GM18499 (cell line): Measurements from ENCODE around the gene LRRC8E.

Experiments
- ATAC-seq: cut with Tn5 transposase; IDR thresholded peaks from one replicate; pipeline ENCODE4 v1.9.1; 2021; ENCODE audit warnings: moderate number of reproducible peaks; ENCODE audit not compliant: insufficient read depth, unreplicated experiment

LRRC8E gene

GRCh38 chr19:7888145-7888825 is at the start of gene LRRC8E:
Gene LRRC8E (plus strand): TSS chr19:7888510. CDS start chr19:7895604, 7,094 bp downstream.
- no peak for ATAC-seq

GRCh38 chr19:7839476-7839875 is 48.8 kb upstream of the LRRC8E start:
- no peak for ATAC-seq

DNA sequence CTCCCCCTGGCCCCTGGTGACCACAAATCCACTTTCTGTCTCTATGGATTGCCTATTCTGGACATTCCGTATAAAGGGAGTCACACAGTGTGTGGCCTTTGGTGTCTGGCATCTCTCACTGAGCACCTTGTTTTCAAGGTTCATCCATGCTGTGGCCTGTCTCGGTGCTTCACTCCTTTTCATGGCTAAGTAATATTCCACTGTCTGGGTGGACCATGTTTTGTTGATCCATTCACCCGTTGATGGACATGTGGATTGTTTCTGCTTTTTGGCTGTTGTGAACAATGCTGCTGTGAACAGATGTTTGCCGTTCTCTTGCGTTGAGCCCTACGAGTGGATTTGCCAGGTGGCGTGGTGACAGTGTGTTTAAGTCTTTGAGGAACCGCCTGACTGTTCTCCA is 47.7 kb upstream of the LRRC8E start:
- ATAC-seq: no peak

DNA sequence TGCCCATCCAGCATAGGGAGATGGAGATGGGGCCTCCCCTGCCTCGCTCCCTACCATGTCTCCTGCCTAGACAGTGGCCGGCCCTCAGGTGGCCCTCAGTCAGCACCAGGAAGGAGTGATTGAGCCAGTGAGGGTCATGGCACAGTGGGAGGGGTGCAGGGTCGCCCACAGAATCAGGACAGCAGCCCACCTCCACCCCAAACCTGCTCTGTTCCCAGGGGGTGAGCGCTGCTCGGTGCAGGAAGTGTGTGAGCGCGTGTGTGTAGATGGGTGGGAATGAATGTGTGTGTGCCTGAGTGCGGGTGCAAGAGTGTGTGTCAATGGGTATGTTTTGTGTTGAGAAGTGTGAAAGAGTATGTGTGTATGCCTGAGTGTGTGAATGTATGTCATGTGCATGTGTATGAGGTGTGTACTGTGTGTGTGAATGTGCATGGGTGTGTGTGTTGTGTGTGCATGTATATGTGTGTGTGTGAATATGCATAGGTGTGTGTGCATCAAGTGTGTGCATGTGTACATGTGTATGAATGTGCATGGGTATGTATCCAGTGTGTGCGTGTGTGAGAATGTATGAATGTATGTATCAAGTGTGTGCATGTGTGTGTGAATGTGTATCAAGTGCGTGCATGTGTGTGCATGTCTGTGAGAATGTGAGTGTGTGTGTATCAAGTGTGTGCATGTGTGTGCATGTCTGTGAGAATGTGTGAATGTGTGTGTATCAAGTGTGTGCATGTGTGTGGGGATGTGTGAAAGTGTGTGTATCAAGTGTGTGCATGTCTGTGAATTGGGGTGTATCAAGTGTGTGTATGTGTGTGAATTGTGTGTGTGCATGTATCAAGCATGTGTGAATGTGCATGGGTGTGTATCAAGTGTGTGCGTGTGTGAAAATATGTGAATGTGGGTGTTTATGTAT is 46.3 kb upstream of the LRRC8E start:
- ATAC-seq: no peak

GRCh38 chr19:7842661-7843294 is 45.5 kb upstream of the LRRC8E start:
- no peak for ATAC-seq

DNA sequence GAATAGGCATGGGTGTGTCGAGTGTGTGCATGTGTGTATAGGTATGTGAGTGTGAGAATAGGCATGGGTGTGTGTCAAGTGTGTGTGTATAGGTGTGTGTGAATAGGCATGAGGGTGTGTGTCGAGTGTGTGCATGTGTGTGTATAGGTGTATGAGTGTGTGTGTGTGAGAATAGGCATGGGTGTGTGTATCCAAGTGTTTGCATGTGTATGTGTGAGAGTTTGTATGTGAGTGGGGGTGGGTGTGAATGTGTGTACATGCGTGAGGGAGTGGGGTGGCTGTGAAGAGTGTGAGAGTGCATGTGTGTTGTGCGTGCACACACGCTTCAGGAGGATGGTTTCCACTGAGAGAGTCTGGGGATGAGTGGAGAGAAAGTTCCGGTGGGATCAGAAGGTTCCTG is 44.8 kb upstream of the LRRC8E start:
- ATAC-seq: no peak

DNA sequence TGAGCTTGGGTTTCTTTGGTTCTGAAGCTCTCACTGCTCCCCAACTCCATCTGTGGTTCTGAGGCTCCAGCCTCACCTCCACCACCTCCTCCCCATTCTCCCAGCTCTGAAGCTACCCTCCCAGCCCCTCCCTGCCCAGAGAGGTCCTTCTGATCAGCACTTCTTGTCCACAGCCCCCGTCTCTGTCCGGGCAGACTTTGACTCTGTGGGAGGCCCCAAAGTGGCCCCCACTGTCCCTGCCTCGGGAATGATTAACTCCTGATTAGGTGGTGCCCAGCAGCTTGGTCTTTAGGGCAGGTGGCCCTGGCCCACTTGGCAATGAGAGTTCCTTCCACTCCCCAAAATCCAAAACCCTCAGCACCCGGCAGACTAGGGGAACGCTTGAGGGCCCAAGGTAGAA is 43.9 kb upstream of the LRRC8E start:
- no peak for ATAC-seq

GRCh38 chr19:7844951-7845350 is 43.4 kb upstream of the LRRC8E start:
- ATAC-seq: no peak

DNA sequence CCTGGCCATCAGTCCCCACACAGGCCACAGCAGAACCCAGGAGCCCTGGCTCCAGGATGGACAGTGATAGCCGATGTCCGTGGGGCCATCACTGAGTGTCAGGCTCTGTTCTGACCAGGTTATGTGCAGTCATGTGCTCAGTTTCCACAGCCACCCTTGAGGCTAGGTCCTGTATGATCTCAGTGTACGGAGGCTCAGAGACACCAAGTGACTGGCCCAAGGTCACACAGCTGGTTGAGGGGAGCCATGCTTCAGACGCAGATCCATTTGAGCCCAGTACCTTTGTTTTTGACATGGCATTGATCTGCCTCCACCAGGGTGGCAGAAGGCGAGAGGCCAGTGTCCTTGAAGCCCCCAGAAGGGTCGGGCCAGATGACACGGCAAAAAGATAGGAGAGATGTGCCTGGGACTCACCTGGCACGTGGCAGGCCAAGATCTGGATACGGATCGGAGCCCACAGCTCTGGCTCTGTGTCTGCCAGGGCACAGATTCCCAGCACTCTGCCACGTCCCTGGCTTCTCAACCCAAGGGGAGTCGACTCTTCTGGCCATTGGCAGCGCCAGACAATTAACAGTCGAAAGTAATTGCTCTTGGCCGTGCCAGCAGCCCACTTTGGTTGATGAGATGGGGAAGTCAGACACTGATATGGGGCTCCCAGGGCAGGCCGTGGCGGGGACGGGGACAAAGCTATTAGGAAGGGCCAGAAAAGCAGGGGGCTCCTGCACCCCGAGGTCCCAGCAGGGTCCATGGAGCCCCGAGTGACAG is 42.7 kb upstream of the LRRC8E start:
- no peak for ATAC-seq

DNA sequence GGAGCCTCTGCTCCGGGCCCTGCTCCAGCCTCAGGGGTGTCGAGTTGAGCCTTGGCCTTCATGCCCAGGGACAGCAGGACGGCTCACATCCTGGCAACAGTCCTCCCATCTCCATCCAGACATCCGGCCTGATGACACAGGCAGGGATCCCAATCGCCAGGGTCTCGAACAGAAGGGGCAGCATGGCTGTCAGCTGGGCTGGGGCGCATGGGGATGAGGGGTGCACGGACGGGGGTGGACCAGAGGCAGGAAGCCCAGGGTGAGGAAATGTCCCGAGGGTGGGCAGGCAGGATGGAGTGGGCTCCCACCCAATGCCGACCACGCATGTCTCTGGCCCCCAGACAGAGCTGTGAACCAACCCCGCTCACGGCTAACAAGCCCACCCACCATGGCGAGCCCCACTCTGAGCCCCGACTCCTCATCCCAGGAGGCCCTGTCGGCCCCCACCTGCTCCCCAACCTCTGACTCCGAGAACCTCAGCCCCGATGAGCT is 42.1 kb upstream of the LRRC8E start:
- no peak for ATAC-seq

GRCh38 chr19:7847664-7848063 is 40.6 kb upstream of the LRRC8E start:
- ATAC-seq: no peak

DNA sequence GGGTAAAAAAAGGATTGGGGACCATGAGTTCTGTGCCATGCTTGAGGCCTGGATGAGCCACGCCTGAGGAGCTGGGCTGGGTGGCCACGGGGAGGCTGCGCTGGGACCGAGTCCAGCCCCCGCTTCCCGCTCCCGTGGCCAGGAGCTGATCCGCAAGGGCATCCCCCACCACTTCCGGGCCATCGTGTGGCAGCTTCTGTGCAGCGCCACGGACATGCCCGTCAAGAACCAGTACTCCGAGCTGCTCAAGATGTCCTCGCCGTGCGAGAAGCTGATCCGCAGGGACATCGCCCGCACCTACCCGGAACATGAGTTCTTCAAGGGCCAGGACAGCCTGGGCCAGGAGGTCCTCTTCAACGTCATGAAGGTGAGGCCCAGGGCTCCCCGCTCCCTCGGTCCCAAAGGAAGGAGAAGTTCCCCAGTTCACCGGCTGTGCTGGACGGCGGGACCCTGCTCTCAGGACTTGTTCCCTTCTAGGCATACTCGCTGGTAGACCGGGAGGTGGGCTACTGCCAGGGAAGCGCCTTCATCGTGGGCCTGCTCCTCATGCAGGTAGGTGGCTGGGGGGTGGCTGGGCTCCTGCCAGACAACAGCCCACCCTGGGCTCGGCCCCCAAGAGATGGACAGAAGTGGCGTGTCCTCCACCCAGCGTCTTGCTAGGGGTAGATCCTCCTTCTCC is 39.4 kb upstream of the LRRC8E start:
- no peak for ATAC-seq

GRCh38 chr19:7849631-7849999 is 38.7 kb upstream of the LRRC8E start:
- ATAC-seq: no peak

GRCh38 chr19:7850000-7850813 is 38.1 kb upstream of the LRRC8E start:
- no peak for ATAC-seq

GRCh38 chr19:7850945-7851622 is 37.2 kb upstream of the LRRC8E start:
- no peak for ATAC-seq

DNA sequence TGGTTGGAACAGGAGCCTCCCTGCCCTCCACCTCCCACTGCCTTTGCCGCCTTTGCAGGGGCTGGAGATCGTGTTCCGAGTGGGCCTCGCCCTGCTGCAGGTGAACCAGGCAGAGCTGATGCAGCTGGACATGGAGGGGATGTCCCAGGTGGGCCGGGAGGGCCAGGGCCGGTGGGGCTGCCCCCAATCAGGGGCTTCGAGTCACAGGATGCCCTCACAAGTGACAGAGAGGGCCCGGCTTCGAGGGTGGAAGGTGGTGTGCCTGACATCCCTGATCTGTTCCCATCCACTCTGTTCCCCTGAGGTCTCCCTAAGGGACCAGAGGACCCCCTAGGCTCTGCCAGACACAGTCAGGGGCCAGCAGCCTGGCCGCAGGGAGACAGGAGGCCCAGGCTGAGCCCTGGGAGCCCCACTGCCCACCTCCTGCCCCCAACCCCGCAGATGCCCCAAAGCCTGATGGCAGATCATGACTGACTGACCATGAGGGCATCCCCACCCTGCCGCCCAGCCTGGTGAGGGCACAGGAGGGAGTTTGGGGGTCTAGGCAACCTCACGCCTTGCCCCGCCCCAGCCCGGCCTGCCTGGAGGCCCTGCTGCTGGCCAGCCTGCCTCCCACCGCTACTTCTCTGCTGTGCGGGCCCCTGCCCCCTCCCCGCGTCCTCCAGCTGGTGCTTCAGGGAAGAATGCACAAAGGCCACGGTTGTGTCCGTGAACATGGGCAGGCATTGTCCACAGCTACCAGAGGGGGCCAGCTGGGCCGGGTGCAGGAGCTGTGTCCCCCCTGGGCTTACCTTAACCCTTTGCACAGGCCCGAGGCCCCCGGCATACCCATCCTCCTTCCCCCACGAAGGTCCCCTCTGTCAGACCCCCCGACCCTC is 36.4 kb upstream of the LRRC8E start:
- no peak for ATAC-seq
